ENCODE measurements around the gene DISC1. TPM values are rescaled to one million over a fixed set of nuclear protein-coding genes. Genes with fewer than 3 reads are reported as not detected.
A peak's percentile ranks its signal among the peaks of the same experiment; 100 is the strongest.

DISC1 gene
- total and polyA plus RNA-seq, 2 experiments from 2014 or later: 6.5 to 11.5 TPM

DNA sequence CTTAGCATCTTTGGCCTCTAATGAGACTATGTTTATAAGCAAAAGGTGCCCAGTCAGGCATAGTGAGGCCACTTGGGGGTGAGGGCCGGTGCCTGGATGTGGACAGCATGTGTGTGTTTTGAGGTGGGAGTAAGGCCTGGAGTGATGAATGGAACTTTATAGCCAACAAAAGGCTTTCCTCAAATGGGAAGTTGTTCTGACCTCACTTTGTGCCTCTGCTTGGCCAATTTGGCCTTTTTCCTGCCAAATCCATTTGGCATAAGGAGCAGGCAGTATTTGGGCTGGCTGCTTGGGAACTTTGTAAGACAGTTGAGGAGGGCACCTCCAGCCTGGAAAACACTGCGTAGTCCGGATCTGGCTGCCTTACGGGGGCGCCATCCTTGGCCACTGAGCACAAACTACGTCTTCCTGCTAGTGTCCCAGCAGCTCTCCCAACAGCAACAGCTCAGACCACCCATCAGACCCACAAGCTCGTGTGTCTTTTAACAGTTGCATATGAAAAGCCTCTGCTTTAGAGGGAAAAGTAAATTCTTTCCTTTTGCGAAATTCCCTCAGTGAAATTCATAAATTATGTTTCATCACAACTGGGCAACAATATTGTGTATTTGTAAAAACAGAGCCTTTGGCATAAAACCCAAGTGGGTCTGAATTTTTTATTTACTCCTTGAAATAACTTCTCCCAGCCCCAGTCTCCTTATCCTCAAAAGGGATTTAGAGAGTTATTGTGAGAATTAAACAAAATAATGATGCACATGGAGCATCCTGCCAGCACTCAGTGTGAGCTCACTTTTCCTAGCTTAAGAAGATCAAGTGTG, 322.9 kb downstream of the DISC1 start:
- Histone ChIP-seq H3K27ac (no peak overlapping the region), H3K36me3 (no peaks in the 10 kb centered on the region), H3K9me3 (ENCODE audit: low read depth) (no peaks in the 10 kb centered on the region), H3K4me1 (ENCODE audit: low read depth) (peaks cover 11% of the 10 kb centered on the region), H3K27me3 (no peaks in the 10 kb centered on the region), H3K4me3 (no peak overlapping the region)
- DNase-seq (ENCODE audit: low read depth in 1 of 2, low spot score in 1 of 2): no peak
- TF ChIP-seq, protein P1, sequence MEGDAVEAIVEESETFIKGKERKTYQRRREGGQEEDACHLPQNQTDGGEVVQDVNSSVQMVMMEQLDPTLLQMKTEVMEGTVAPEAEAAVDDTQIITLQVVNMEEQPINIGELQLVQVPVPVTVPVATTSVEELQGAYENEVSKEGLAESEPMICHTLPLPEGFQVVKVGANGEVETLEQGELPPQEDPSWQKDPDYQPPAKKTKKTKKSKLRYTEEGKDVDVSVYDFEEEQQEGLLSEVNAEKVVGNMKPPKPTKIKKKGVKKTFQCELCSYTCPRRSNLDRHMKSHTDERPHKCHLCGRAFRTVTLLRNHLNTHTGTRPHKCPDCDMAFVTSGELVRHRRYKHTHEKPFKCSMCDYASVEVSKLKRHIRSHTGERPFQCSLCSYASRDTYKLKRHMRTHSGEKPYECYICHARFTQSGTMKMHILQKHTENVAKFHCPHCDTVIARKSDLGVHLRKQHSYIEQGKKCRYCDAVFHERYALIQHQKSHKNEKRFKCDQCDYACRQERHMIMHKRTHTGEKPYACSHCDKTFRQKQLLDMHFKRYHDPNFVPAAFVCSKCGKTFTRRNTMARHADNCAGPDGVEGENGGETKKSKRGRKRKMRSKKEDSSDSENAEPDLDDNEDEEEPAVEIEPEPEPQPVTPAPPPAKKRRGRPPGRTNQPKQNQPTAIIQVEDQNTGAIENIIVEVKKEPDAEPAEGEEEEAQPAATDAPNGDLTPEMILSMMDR (IDR thresholded peaks at IDR 0.05; ENCODE audit: low read depth, low read length): peak; percentile 11

DNA sequence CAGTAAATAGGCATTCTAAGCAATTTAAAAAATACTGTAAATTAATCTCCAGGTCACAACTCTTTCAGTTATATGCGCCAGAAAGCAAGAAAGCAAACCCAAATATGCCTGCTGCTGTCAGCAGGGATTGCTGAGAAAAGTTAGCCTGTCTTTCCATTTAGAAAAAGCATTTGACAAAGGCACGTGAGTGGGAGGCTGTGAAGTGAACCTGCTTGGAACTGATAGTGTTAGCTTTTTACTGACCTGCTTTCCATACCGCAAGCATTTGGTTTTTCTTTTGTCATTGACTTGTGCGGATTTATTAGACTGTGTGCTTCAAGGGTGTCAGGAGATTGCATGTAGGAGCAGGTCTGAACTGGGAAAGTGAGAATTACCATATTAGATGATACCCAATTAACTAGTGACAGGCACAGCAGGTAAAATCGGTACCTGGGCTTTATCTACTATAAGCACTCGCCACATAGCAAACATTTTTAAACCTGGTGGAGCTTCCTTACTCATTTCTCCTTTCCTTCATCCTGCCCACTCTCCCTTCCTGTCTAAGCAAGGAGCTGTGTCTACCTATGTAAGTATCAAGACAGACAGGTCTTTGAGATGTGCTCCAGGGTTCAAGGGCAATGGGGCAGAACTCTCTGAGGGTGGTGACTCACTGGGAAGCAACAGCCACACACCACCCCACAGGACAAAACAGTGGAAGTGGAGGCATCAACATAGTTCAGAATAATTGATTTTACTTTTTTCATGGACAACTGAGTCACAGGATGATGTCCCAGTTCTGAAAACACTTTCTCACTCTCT, 323.9 kb downstream of the DISC1 start:
- peak in 1 of 2 donors; percentile 28 for DNase-seq (ENCODE audit: low read depth in 1 of 2, low spot score in 1 of 2)
- H3K4me3 ChIP-seq: no peak overlapping the region
- H3K36me3 ChIP-seq: no peaks in the 10 kb centered on the region
- H3K27me3 ChIP-seq: no peaks in the 10 kb centered on the region
- H3K27ac ChIP-seq: peak overlapping the region; percentile 60
- H3K9me3 ChIP-seq (ENCODE audit: low read depth): no peaks in the 10 kb centered on the region
- TF ChIP-seq, protein P1 (IDR thresholded peaks at IDR 0.05; ENCODE audit: low read depth, low read length): no peak
- H3K4me1 ChIP-seq (ENCODE audit: low read depth): peaks cover 11% of the 10 kb centered on the region

DNA sequence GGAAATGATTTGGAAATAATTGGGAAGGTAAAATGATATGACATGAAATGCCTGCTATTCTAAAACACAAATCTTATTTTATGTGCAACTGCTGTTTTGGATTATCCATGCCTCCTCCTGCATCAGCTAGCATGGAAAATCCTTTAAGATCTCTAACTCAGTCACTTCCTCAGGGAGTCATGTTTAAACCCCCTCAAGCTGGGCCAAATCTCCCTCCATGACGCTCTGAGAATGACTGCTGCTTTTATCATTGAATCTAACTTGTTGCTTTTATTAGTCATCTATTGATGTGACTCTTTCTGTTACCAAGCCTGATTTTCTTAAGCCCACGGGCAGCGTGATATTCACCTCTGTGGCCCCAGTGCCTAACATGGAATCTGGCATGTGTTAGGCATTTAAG, 324.8 kb downstream of the DISC1 start:
- peaks cover 11% of the 10 kb centered on the region for H3K4me1 ChIP-seq (ENCODE audit: low read depth)
- H3K27ac ChIP-seq: no peak overlapping the region
- no peaks in the 10 kb centered on the region for H3K36me3 ChIP-seq
- TF ChIP-seq, protein P1 (IDR thresholded peaks at IDR 0.05; ENCODE audit: low read depth, low read length): no peak
- no peak for DNase-seq (ENCODE audit: low read depth in 1 of 2, low spot score in 1 of 2)
- H3K4me3 ChIP-seq: no peak overlapping the region
- no peaks in the 10 kb centered on the region for H3K27me3 ChIP-seq
- H3K9me3 ChIP-seq (ENCODE audit: low read depth): no peaks in the 10 kb centered on the region

DNA sequence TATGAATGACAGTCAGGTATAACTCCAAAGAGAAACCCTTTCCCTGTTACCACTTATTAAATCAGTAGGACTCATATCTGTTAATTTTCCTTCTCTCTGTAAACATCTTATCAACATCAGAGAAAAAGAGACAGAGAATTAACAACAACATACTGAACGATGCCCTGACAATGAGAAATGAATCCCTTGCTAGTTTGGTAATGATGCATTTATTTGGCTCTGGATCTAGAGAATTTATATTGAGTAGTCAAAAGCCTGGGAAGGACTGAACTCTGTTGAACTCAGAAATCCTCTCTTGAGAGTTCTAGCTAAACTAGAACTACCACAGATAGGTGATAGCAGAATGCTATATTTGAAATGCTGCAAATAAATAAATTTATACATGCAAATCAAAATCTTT, 325.6 kb downstream of the DISC1 start:
- Histone ChIP-seq H3K27me3 (no peaks in the 10 kb centered on the region), H3K4me1 (ENCODE audit: low read depth) (peaks cover 11% of the 10 kb centered on the region), H3K27ac (no peak overlapping the region), H3K4me3 (no peak overlapping the region), H3K9me3 (ENCODE audit: low read depth) (no peaks in the 10 kb centered on the region), H3K36me3 (no peaks in the 10 kb centered on the region)
- no peak for DNase-seq (ENCODE audit: low read depth in 1 of 2, low spot score in 1 of 2)
- TF ChIP-seq, protein P1 (IDR thresholded peaks at IDR 0.05; ENCODE audit: low read depth, low read length): no peak

DNA sequence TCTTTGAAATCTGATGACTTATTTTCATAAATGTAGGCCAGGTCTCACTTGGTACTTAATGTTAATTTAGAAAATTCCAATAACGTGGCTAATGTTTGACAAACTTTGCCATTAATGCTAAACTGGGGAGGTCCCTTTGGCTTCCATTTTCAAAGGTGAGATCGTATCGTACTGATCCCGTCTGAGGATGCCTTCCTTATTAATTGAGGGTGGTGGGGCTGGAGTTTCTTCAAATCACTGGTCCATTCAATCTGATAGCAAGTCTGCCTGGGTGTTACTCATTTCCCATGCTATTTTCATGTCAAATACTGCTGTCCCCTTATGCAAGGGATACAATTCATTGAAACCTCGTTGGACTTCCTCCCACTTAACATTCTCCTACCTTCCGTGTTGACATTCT, 327.1 kb downstream of the DISC1 start:
- no peaks in the 10 kb centered on the region for H3K36me3 ChIP-seq
- H3K4me3 ChIP-seq: no peak overlapping the region
- H3K27me3 ChIP-seq: no peaks in the 10 kb centered on the region
- H3K4me1 ChIP-seq (ENCODE audit: low read depth): peaks cover 19% of the 10 kb centered on the region
- no peak for DNase-seq (ENCODE audit: low read depth in 1 of 2, low spot score in 1 of 2)
- no peak overlapping the region for H3K27ac ChIP-seq
- H3K9me3 ChIP-seq (ENCODE audit: low read depth): no peaks in the 10 kb centered on the region
- TF ChIP-seq, protein P1 (IDR thresholded peaks at IDR 0.05; ENCODE audit: low read depth, low read length): no peak
